ENCODE results near the gene TMEM134.
A peak's percentile ranks its signal among the peaks of the same experiment; 100 is the strongest.
"Not testable (repeated sequence)": the region's sequence is repeated elsewhere in the genome, so short reads cannot be mapped to it uniquely, and the experiment has no call there.

Gene TMEM134

GRCh38 chr11:67466367-67466766 is 2.7 kb downstream of the TMEM134 start:
- peaks cover 10% of the 10 kb centered on the region; the same call in 1 of the 2 replicates for H3F3A ChIP-seq (ENCODE audit: insufficient read depth, low read length)
- peaks cover 56% of the 10 kb centered on the region for H3K4me1 ChIP-seq (ENCODE audit: insufficient read depth, low read length, severe bottlenecking)
- no peaks in the 10 kb centered on the region for H3K9me2 ChIP-seq (ENCODE audit: low read depth, low read length)
- H3K4me3 ChIP-seq (ENCODE audit: low read depth, low read length, poor library complexity, severe bottlenecking), result peak overlapping the region; percentile 75
- no peaks in the 10 kb centered on the region for H3K27me3 ChIP-seq (ENCODE audit: insufficient read depth, low read length)
- no peak overlapping the region for H2AFZ ChIP-seq (ENCODE audit: low read length)
- H3K27ac ChIP-seq (ENCODE audit: low read depth, low read length, poor library complexity, severe bottlenecking), result peak overlapping the region; percentile 96
- no peaks in the 10 kb centered on the region for H4K20me1 ChIP-seq (ENCODE audit: insufficient read depth, low read length)
- peak overlapping the region; percentile 77 for H3K4me2 ChIP-seq (ENCODE audit: low read length)
- no peak for TF ChIP-seq EZH2 (IDR thresholded peaks at IDR 0.05; ENCODE audit: borderline replicate concordance, low read length)
- TF ChIP-seq CTCF (IDR thresholded peaks at IDR 0.05; ENCODE audit: low read length), result no peak
- peak overlapping the region; percentile 86; the same call in 1 of the 2 replicates for H3K9ac ChIP-seq (ENCODE audit: low read length)
- H3K79me2 ChIP-seq (ENCODE audit: insufficient read depth, low read length), result peaks cover 3% of the 10 kb centered on the region; the same call in 1 of the 2 replicates
- peaks cover 7% of the 10 kb centered on the region; the same call in 1 of the 2 replicates for H3K36me3 ChIP-seq (ENCODE audit: insufficient read depth, low read length)
- no peaks in the 10 kb centered on the region for H3K9me3 ChIP-seq (ENCODE audit: low read length)

GRCh38 chr11:67465530-67465929 is 3.5 kb downstream of the TMEM134 start:
- not testable (repeated sequence) for H2AFZ ChIP-seq (ENCODE audit: low read length); H3K9me2 ChIP-seq (ENCODE audit: low read depth, low read length); H4K20me1 ChIP-seq (ENCODE audit: insufficient read depth, low read length); H3K27me3 ChIP-seq (ENCODE audit: insufficient read depth, low read length); H3K36me3 ChIP-seq (ENCODE audit: insufficient read depth, low read length); H3K9me3 ChIP-seq (ENCODE audit: low read length); H3K79me2 ChIP-seq (ENCODE audit: insufficient read depth, low read length)
- Histone ChIP-seq H3K27ac (ENCODE audit: low read depth, low read length, poor library complexity, severe bottlenecking) (peak overlapping the region; percentile 96), H3K4me1 (ENCODE audit: insufficient read depth, low read length, severe bottlenecking) (peaks cover 64% of the 10 kb centered on the region), H3K4me3 (ENCODE audit: low read depth, low read length, poor library complexity, severe bottlenecking) (peak overlapping the region; percentile 86), H3K9ac (ENCODE audit: low read length) (peak overlapping the region; percentile 97), H3F3A (ENCODE audit: insufficient read depth, low read length) (peaks cover 15% of the 10 kb centered on the region; the same call in 1 of the 2 replicates), H3K4me2 (ENCODE audit: low read length) (peak overlapping the region; percentile 100)

- no peak overlapping the region for H2AFZ ChIP-seq (ENCODE audit: low read length)
- H3K4me3 ChIP-seq (ENCODE audit: low read depth, low read length, poor library complexity, severe bottlenecking), result peak overlapping the region; percentile 86
- H3K79me2 ChIP-seq (ENCODE audit: insufficient read depth, low read length), result peaks cover 3% of the 10 kb centered on the region; the same call in 1 of the 2 replicates
- H3K27me3 ChIP-seq (ENCODE audit: insufficient read depth, low read length), result no peaks in the 10 kb centered on the region
- H3F3A ChIP-seq (ENCODE audit: insufficient read depth, low read length), result peaks cover 15% of the 10 kb centered on the region; the same call in 1 of the 2 replicates
- H3K9me2 ChIP-seq (ENCODE audit: low read depth, low read length), result no peaks in the 10 kb centered on the region
- peaks cover 7% of the 10 kb centered on the region; the same call in 1 of the 2 replicates for H3K36me3 ChIP-seq (ENCODE audit: insufficient read depth, low read length)
- TF ChIP-seq EZH2 (IDR thresholded peaks at IDR 0.05; ENCODE audit: borderline replicate concordance, low read length), result no peak
- no peak for TF ChIP-seq CTCF (IDR thresholded peaks at IDR 0.05; ENCODE audit: low read length)
- H3K4me1 ChIP-seq (ENCODE audit: insufficient read depth, low read length, severe bottlenecking), result peaks cover 68% of the 10 kb centered on the region
- H3K9me3 ChIP-seq (ENCODE audit: low read length), result no peaks in the 10 kb centered on the region
- peak overlapping the region; percentile 100 for H3K4me2 ChIP-seq (ENCODE audit: low read length)
- H3K27ac ChIP-seq (ENCODE audit: low read depth, low read length, poor library complexity, severe bottlenecking), result peak overlapping the region; percentile 96
- H3K9ac ChIP-seq (ENCODE audit: low read length), result peak overlapping the region; percentile 97
- no peaks in the 10 kb centered on the region for H4K20me1 ChIP-seq (ENCODE audit: insufficient read depth, low read length)
Observed at GRCh38 chr11:67465189-67465510, 3.9 kb downstream of the TMEM134 start.
